A172 (cell line): ENCODE results near the gene FLT4. TPM values are rescaled to one million over a fixed set of nuclear protein-coding genes. Genes with fewer than 3 reads are reported as not detected.
A peak's percentile ranks its signal among the peaks of the same experiment; 100 is the strongest.

Experiments used
- DNase-seq: peaks from one replicate; pipeline ENCODE4 v3.0.0-alpha.2; 2015; ENCODE audit warnings: low spot score
- total RNA-seq: library from RNA; depleted of rRNA; stranded (reverse); fragments of >200 nt; shearing (Covaris generic); gene quantifications from 2 replicates; pipeline ENCODE4 v1.2.3, GENCODE V29; 2014; rRNA removed

FLT4 gene
- total RNA-seq, 1 experiment from 2014 or later = 11.5 TPM

- no peak for DNase-seq
These were observed 57.2 kb downstream of the FLT4 start for GRCh38 chr5:180592176-180592575.

DNA sequence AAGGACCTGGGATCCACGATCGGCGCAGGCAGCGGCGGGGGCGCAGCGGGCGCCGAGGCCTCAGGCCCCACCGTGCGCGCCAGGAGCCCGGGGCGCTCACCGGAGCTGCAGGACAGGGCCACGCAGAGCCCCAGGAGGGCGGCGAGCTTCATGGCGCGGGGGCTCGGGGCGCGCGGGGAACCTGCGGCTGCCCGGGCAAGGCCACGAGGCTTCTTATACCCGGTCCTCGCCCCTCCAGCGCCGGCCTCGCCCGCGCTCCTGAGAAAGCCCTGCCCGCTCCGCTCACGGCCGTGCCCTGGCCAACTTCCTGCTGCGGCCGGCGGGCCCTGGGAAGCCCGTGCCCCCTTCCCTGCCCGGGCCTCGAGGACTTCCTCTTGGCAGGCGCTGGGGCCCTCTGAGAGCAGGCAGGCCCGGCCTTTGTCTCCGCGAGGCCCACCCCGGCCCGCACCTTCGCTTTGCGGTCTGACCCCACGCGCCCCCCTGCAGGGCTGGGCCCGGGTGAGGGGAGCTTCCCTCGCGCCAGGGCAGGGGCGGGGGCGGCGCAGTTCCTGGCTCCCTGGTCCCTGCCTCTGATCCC lies 58.0 kb downstream of the FLT4 start, which contains the start of gene SCGB3A1:
Gene SCGB3A1, minus strand, starts transcription at position 189 of the 577 bp plus-strand sequence. Its CDS starts 37 bp downstream, at position 152.
- no peak for DNase-seq

DNA sequence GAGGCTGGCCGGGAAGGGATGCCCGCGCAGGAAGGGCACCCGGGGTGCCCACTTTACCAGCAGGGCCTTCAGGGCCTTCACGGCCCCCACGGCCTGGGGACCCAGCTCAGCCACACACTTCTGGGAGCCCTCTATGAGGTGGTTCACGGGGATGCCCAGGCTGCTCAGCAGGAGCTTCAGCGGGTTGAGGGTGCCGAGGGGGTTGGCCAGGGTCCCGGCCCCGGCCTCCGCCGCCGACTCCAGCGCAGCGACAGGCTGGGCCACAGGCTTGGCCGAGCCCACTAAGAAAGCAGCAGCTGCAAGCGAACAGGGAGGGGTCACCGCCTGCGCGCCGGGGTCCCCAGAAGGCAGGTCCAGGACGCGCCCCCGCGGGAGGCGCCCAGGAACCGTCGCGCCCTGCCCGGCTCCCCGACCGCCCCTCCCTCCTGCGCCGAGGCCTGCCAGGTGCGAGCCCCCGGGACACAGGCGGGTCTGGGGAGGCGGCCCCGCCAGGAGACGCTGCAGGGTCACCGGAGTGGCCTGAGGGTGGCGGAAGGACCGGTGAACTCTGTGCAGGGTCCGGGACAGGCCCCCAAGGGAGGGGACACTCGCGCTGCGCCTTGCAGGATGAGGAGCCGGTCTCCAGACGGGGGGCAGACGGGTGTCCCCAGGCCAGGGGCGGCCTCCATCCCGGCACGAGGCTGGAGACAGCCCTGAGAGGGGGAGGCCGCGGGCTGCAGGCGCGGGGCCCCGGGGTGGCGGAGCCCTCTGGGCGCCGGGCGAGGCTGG lies 58.7 kb downstream of the FLT4 start:
- no peak for DNase-seq

DNA sequence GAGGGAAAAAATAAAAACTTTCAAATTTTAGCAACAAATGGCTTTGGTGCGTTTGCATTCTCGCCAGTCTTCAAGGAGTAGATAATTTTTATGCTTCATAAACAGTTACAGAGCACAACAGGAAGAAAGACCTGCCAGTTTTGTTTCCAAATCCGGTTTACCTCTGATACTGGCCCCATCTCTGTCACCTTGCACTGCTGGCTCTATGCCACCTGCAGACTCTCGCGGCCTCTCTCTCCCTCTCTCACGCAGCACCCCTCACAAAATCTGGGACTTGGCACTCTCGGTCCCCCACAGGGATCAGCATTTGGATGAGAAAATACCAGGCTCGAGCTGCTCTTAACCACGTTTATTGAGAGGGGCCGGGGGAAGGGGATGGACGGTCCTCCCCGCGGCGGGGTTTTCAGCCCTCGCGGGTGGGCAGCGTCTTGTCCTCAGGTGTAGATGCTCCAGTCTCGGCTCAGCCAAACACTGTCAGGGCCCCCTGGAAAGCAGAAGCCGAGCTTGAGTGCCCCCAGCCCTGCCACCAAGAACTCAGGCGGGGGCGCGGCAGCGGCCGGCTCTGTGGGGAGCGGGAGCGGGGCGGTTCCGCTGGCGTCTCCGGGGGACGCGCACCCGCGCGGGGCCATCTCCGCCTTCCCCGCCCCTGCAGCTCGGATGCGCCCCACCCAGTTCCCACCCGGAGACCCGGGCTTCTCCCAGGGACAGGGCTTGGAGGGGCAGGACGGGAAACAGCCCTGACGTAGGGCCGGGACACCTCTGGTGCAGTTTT lies 59.4 kb downstream of the FLT4 start:
- DNase-seq = no peak

DNA sequence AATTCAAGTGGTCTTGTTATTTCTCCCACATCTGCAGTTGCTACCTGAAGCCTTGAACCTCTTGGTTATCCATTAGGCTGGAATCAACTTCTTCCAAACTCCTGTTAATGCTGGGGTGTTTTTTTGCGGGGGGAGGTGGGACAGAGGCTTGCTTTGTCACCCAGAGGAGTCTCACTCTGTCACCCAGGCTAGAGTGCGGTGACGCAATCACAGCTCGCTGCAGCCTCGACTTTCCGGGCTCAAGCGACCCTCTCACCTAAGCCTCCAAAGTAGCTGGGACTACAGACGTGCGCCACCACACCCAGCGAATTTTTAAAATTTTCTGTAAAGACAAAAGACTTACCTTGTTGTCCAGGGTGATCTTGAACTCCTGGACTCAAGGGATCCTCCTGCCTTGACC lies 62.5 kb downstream of the FLT4 start:
- no peak for DNase-seq

GRCh38 chr5:180586204-180586603 lies 63.2 kb downstream of the FLT4 start:
- no peak for DNase-seq

GRCh38 chr5:180583738-180584137 lies 65.7 kb downstream of the FLT4 start:
- DNase-seq = no peak

GRCh38 chr5:180580681-180581080 lies 68.7 kb downstream of the FLT4 start:
- no peak for DNase-seq

GRCh38 chr5:180575571-180575970 lies 73.8 kb downstream of the FLT4 start:
- DNase-seq = no peak

GRCh38 chr5:180568914-180569313 lies 80.5 kb downstream of the FLT4 start:
- DNase-seq = no peak

DNA sequence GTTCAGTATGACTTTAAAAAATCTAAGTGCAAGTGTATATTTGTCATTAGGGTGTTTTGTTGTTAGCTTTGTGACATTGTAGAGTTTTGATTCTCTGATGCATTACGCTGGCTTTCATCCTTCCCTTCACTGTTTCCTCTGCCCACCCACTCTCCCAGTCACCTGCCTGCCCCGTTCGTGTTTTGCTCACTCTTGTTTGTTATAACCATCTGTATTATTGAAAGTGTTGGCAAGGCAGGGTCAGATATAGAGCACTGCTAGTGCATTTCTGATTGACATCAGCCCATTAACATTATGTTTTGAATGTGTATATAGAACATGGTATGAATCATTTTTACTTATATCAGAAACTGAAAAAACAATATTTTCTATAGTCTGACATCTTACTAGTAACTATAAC lies 85.4 kb downstream of the FLT4 start:
- DNase-seq = no peak

DNA sequence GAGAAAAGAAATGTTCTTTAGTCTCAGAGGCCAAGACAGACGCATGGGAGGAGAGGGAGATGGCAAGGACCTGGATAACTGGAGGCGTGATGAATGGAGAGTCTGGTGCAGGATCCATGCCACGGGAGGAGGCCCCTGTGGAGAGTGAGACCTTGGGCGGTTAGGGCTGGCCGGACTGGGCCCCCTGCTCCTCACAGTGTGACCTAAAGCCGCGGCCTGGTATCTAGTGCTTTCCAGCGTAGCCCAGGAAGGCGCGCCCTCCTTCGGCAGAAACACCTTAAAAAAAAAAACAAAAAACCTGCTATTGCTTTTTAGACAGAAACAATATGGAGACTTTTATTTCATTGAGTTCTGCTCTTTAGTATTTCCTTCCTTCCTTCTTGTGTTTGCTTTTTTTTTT lies 91.2 kb downstream of the FLT4 start:
- DNase-seq = no peak

DNA sequence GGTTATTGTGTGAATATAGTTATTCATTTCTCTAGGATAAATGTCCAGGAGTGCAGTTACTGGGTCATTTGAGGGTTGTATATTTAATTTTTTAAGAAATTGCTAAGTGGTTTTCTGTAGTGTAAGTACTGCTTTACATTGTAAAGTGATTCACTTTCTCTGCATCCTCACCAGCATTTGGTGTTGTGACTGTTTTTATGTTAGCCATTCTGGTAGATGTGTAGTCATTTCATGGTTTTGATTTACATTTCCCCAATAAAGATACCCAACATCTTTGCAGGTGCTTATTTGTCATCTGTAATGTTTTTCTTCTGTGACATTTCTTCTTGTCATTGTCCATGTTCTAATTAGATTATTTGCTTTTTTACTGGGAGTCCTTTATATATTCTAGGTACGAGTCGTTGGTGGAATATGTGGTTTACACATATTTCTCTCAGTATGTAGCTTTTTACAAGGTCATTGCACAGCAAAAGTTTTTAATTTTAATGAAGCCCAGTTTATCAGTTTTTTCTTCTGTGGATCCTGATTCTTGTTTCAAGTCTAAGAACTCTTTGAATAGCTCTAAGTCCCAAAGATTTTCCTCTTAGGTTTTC lies 92.1 kb downstream of the FLT4 start:
- peak; percentile 17 for DNase-seq

GRCh38 chr5:180555168-180555921 lies 94.1 kb downstream of the FLT4 start:
- no peak for DNase-seq

- no peak for DNase-seq
These were observed 95.9 kb downstream of the FLT4 start for GRCh38 chr5:180553530-180553929.

Other genes with a start within 250 kb of the FLT4 start
- 18.4 and 21.2 TPM in 2 replicates for gene CNOT6, start 155.2 kb downstream of the FLT4 start, total RNA-seq
- gene SCGB3A1, start 58.1 kb downstream of the FLT4 start, total RNA-seq = not detected in 2 replicates
- not detected in 2 replicates for gene OR2Y1, start 90.5 kb upstream of the FLT4 start, total RNA-seq
- gene MGAT1, start 153.2 kb upstream of the FLT4 start, total RNA-seq = 65.4 and 80.7 TPM in 2 replicates
- gene ZFP62, start 211.7 kb upstream of the FLT4 start, total RNA-seq = 30.8 and 38.2 TPM in 2 replicates
- 0.71 TPM in 1 of 2 replicates, not detected in the other for gene BTNL8, start 249.6 kb upstream of the FLT4 start, total RNA-seq